Heart right ventricle (tissue), 16 donors: ENCODE measurements around the gene SELE. TPM values are rescaled to one million over a fixed set of nuclear protein-coding genes. Genes with fewer than 3 reads are reported as not detected.

Experiments used
- ATAC-seq, 8 donors: fragments of 200-7000 bp; cut with Tn5 transposase; one replicate each; pipeline ENCODE4 v1.9.1; 2020; ENCODE audit warnings: mild to moderate bottlenecking in 8 of 8, moderate library complexity in 8 of 8, moderate number of reproducible peaks in 1 of 8
- DNase-seq, 2 donors: peaks; one replicate each; pipeline ENCODE4 v3.0.0-alpha.2; 2020
- H3K27ac ChIP-seq, 10 donors: fragments of 200-600 bp; sonication (generic) in 2 of 10; one replicate each; pipeline versions ENCODE4 v1.5.0 to v1.8.0; 2020 to 2022; ENCODE audit warnings: mild to moderate bottlenecking in 3 of 10
- H3K27me3 ChIP-seq, 7 donors: fragments of 200-600 bp; one replicate each; pipeline ENCODE4 v1.8.0; 2021 to 2022; ENCODE audit warnings: mild to moderate bottlenecking in 2 of 7
- H3K36me3 ChIP-seq, 9 donors: fragments of 200-600 bp; sonication (generic) in 1 of 9; one replicate each; pipeline versions ENCODE4 v1.5.0 to v1.8.0; 2020 to 2022; ENCODE audit warnings: mild to moderate bottlenecking in 2 of 9
- H3K4me1 ChIP-seq, 9 donors: fragments of 200-600 bp; sonication (generic) in 1 of 9; one replicate each; pipeline versions ENCODE4 v1.5.0 to v1.8.0; 2020 to 2022; ENCODE audit warnings: mild to moderate bottlenecking in 4 of 9
- H3K4me3 ChIP-seq, 10 donors: fragments of 200-600 bp; sonication (generic) in 2 of 10; one replicate each; pipeline versions ENCODE4 v1.5.0 to v1.8.0; 2020 to 2022; ENCODE audit warnings: mild to moderate bottlenecking in 7 of 10, moderate library complexity in 2 of 10
- H3K9me3 ChIP-seq, 11 donors: fragments of 200-600 bp in 10 of 11; sonication (generic) in 2 of 11; one replicate each; pipeline versions ENCODE4 v1.5.0 to v1.8.0; 2013 to 2022; ENCODE audit warnings: mild to moderate bottlenecking in 2 of 11, control low read depth in 1 of 11, moderate library complexity in 1 of 11
- CTCF ChIP-seq, 9 donors: fragments of 200-600 bp; sonication (generic) in 2 of 9; IDR thresholded peaks; one replicate each; pipeline versions ENCODE4 v1.5.0 to v1.8.0; 2021 to 2022; ENCODE audit warnings: antibody characterized with exemption in 9 of 9, mild to moderate bottlenecking in 5 of 9, moderate library complexity in 1 of 9
- WGBS, 2 donors: extraction: QIAGEN DNeasy Blood & Tissue Kit; methylation state at CpG; one replicate each; pipeline ENCODE4 v1.1.7; 2013; ENCODE audit warnings: inconsistent platforms in 1 of 2; 5-methylcytosine and 5-hydroxymethylcytosine counted together
- intact Hi-C, 10 donors: fragments of 100-400 bp; cut with DNase I; formaldehyde crosslinking; loops; one replicate each; pipeline versions ENCODE4 v1.11.1 to v1.14.2; 2022
- polyA plus RNA-seq, 2 donors: library from polyadenylated mRNA; stranded (reverse); fragments of 200-250 nt; gene quantifications; one replicate each; pipeline ENCODE4 v1.2.3, GENCODE V29; 2013
- total RNA-seq, 10 donors: library from RNA; stranded (reverse); fragmentation: NEBNext Ultra II Directional in 3 of 10; extraction: Animal tissue kit (Norgen Biotek cat#: 25700) in 3 of 10; gene quantifications; one replicate each; pipeline versions ENCODE4 v1.2.1 to v1.2.4, GENCODE V29; 2021 to 2023
- donor health status: Arrhythmogenic right ventricular cardiomyopathy.
- donor health status: ischemic (EF 13 %, LVEDD 7.1; RV severe dilation, severe dysfunction).
- donor health status: healthy with polysubstance abuse.
- donor health status: DM: no; HTN: yes; CAD: no.
- donor health status: DM: no; HTN: no; CAD: no.
- donor health status: ischemic (EF 25% LVEDD 6.9; RV normal size, moderate dysfunction).
- donor health status: ischemic (EF 25% LVEDD 5.7; RV mildly dilated, moderate dysfunction).
- donor health status: healthy.
- donor health status: DM: yes; HTN: yes; CAD: no.
- donor health status: Ischemic cardiomyopathy.
- donor health status: ischemic (EF 35%, LVEDD 5.7; RV mildly dilated, moderate dysfunction).
- donor health status: nonischemic (EF 11% LVEDD 7.7; RV severe dilation, severe dysfunction).
- donor health status: DM: yes; HTN: yes; CAD: no.
- donor health status: PGD.
- donor health status: ischemic (EF 29% LVEDD 5.4; RV normal size, mild dysfunction).
- donor health status: nonischemic (EF 23%, LVEDD 6.1; RV moderate dilation, normal function).

SELE gene
- total and polyA plus RNA-seq, 12 donors, result 0.46 to 15.3 (median 2.9) TPM

- WGBS, 2 donors, result 67 to 71% methylated on average over 4 of the region's 4 CpGs
- Histone ChIP-seq H3K9me3 (no peaks in the 10 kb centered on the region), H3K36me3 (peaks cover 0 to 4% (median 0%) of the 10 kb centered on the region in 9 donors), H3K27ac (no peak overlapping the region), H3K4me1 (peaks cover 0 to 8% (median 0%) of the 10 kb centered on the region in 9 donors), H3K27me3 (peaks cover 0 to 14% (median 0%) of the 10 kb centered on the region in 7 donors), H3K4me3 (no peak overlapping the region)
- ATAC-seq (no peak), DNase-seq (no peak)
- no peak for TF ChIP-seq CTCF (IDR thresholded peaks at IDR 0.05)
- intact Hi-C loops, result loop anchor here in 1 of 10 donors (10.0 kb wide), 1 partner anchor 63 kb away; the partner anchor contains the start of gene METTL18
Measured at GRCh38 chr1:169731446-169731845, 2.4 kb downstream of the SELE start.

GRCh38 chr1:169729991-169730390 lies 3.9 kb downstream of the SELE start:
- no peak for TF ChIP-seq CTCF (IDR thresholded peaks at IDR 0.05)
- H3K4me1 ChIP-seq, result peaks cover 0 to 8% (median 0%) of the 10 kb centered on the region in 9 donors
- DNase-seq (no peak), ATAC-seq (no peak)
- peaks cover 0 to 4% (median 0%) of the 10 kb centered on the region in 9 donors for H3K36me3 ChIP-seq
- no peak overlapping the region for H3K4me3 ChIP-seq
- intact Hi-C loops, result loop anchor here in 1 of 10 donors (10.0 kb wide), 1 partner anchor 65 kb away; the partner anchor contains the start of gene METTL18
- H3K27me3 ChIP-seq, result peaks cover 0 to 14% (median 0%) of the 10 kb centered on the region in 7 donors
- no peak overlapping the region for H3K27ac ChIP-seq
- no peaks in the 10 kb centered on the region for H3K9me3 ChIP-seq

GRCh38 chr1:169727307-169727706 lies 6.6 kb downstream of the SELE start:
- no peak for ATAC-seq
- intact Hi-C loops, result no loop called here
- no peak for TF ChIP-seq CTCF (IDR thresholded peaks at IDR 0.05)
- Histone ChIP-seq H3K36me3 (peaks cover 0 to 11% (median 0%) of the 10 kb centered on the region in 9 donors), H3K4me3 (no peak overlapping the region), H3K27ac (no peak overlapping the region), H3K4me1 (peaks cover 0 to 5% (median 0%) of the 10 kb centered on the region in 9 donors), H3K9me3 (no peaks in the 10 kb centered on the region), H3K27me3 (peaks cover 0 to 9% (median 0%) of the 10 kb centered on the region in 7 donors)
- no peak for DNase-seq
- WGBS, 2 donors, result 92 to 93% methylated on average over 6 of the region's 6 CpGs

- no peak overlapping the region for H3K4me3 ChIP-seq
- WGBS, 2 donors, result 93 to 97% methylated on average over 3 of the region's 3 CpGs
- H3K27ac ChIP-seq, result no peak overlapping the region
- ATAC-seq, result no peak
- peaks cover 0 to 9% (median 0%) of the 10 kb centered on the region in 7 donors for H3K27me3 ChIP-seq
- TF ChIP-seq CTCF (IDR thresholded peaks at IDR 0.05), result no peak
- intact Hi-C loops, result no loop called here
- DNase-seq, result no peak
- peaks cover 0 to 5% (median 0%) of the 10 kb centered on the region in 9 donors for H3K4me1 ChIP-seq
- H3K9me3 ChIP-seq, result no peaks in the 10 kb centered on the region
- H3K36me3 ChIP-seq, result peaks cover 0 to 11% (median 0%) of the 10 kb centered on the region in 9 donors
Measured at GRCh38 chr1:169726851-169727250, 7.0 kb downstream of the SELE start.
